WTC11 (cell line): ENCODE measurements around the gene ILF2. TPM values are rescaled to one million over a fixed set of nuclear protein-coding genes. Genes with fewer than 3 reads are reported as not detected.

Source experiments
- ATAC-seq: fragments of 200-7000 bp; cut with Tn5 transposase; 2 replicates; pipeline ENCODE4 v1.10.0; 2021; ENCODE audit warnings: mild to moderate bottlenecking, moderate library complexity
- CTCF ChIA-PET: fragments of 300-600 bp; sonication (Branson Sonifier 250); formaldehyde crosslinking; loops from one replicate; lab custom pipeline; 2021; ENCODE audit warnings: antibody characterized with exemption; lab: Charles Lee
- POLR2A ChIA-PET: fragments of 350-600 bp; sonication (Branson Sonifier 250); formaldehyde crosslinking; loops from one replicate; lab custom pipeline; 2021; ENCODE audit warnings: antibody characterized with exemption; lab: Charles Lee
- DNase-seq: peaks from one replicate; pipeline ENCODE4 v3.0.0; 2021; ENCODE audit warnings: low spot score
- H3K27ac Mint-ChIP-seq: 2 replicates; pipeline ENCODE4 v1.8.0; 2021; ENCODE audit warnings: mixed read lengths
- H3K27me3 Mint-ChIP-seq: 2 replicates; pipeline ENCODE4 v1.8.0; 2021; ENCODE audit warnings: low read depth, mild to moderate bottlenecking, moderate library complexity, mixed read lengths
- H3K36me3 Mint-ChIP-seq: 2 replicates; pipeline ENCODE4 v1.8.0; 2021; ENCODE audit warnings: mixed read lengths
- H3K4me1 Mint-ChIP-seq: 2 replicates; pipeline ENCODE4 v1.8.0; 2022; ENCODE audit warnings: mixed read lengths
- H3K4me3 Mint-ChIP-seq: 2 replicates; pipeline ENCODE4 v1.8.0; 2021; ENCODE audit warnings: mild to moderate bottlenecking, moderate library complexity, mixed read lengths
- H3K9me3 Mint-ChIP-seq: 2 replicates; pipeline ENCODE4 v1.8.0; 2021; ENCODE audit warnings: mixed read lengths
- AR ChIP-seq: fragments of 250-450 bp; sonication (Bioruptor Pico); IDR thresholded peaks from 2 replicates; pipeline ENCODE4 v1.9.0; 2021; ENCODE audit warnings: mild to moderate bottlenecking
- ARID4B ChIP-seq: sonication (generic); formaldehyde crosslinking; IDR thresholded peaks from 2 replicates; pipeline ENCODE4 v1.8.0; 2023; ENCODE audit warnings: missing genetic modification reagents, mild to moderate bottlenecking, borderline replicate concordance
- ATF1 ChIP-seq: sonication (generic); formaldehyde crosslinking; IDR thresholded peaks from 2 replicates; pipeline ENCODE4 v1.8.1; 2023; ENCODE audit warnings: mild to moderate bottlenecking, moderate library complexity, missing genetic modification reagents
- E2F4 ChIP-seq: sonication (generic); formaldehyde crosslinking; IDR thresholded peaks from 2 replicates; pipeline ENCODE4 v1.8.1; 2022; ENCODE audit warnings: low read depth, mild to moderate bottlenecking, moderate library complexity, missing genetic modification reagents, borderline replicate concordance
- ETV6 ChIP-seq: sonication (generic); formaldehyde crosslinking; IDR thresholded peaks from 2 replicates; pipeline ENCODE4 v1.8.1; 2022; ENCODE audit warnings: mild to moderate bottlenecking, missing genetic modification reagents
- MAX ChIP-seq: sonication (generic); formaldehyde crosslinking; IDR thresholded peaks from 2 replicates; pipeline ENCODE4 v1.8.0; 2022; ENCODE audit warnings: mild to moderate bottlenecking, missing genetic modification reagents
- NFATC4 ChIP-seq: fragments of 250-450 bp; sonication (Bioruptor Pico); IDR thresholded peaks from 2 replicates; pipeline ENCODE4 v1.9.0; 2021; ENCODE audit warnings: mild to moderate bottlenecking
- PRRX2 ChIP-seq: fragments of 250-450 bp; sonication (Bioruptor Pico); IDR thresholded peaks from 2 replicates; pipeline ENCODE4 v1.8.0; 2021; ENCODE audit warnings: mild to moderate bottlenecking
- ZNF416 ChIP-seq: fragments of 250-450 bp; sonication (Bioruptor Pico); IDR thresholded peaks from 2 replicates; pipeline ENCODE4 v1.9.0; 2021; ENCODE audit warnings: mild to moderate bottlenecking, inconsistent platforms
- ZNF425 ChIP-seq: fragments of 250-450 bp; sonication (Bioruptor Pico); conservative IDR thresholded peaks from 2 replicates; pipeline ENCODE4 v1.9.0; 2021; ENCODE audit warnings: mild to moderate bottlenecking
- total RNA-seq: library from RNA; stranded (reverse); gene quantifications from 3 replicates; pipeline ENCODE4 v1.2.3, GENCODE V29; 2021

ILF2 gene
- total RNA-seq, 1 experiment from 2014 or later, result 337 TPM

- TF ChIP-seq ATF1 (no peak), AR (CRISPR knock-in tag) (no peak), ZNF425 (CRISPR knock-in tag) (no peak)
- no peak for ATAC-seq
- H3K4me3 Mint-ChIP-seq, result no peak overlapping the region
- no peaks in the 10 kb centered on the region for H3K27me3 Mint-ChIP-seq
- H3K4me1 Mint-ChIP-seq, result peaks cover 15% of the 10 kb centered on the region
- no peak for DNase-seq
- no peaks in the 10 kb centered on the region; the same call in 1 of the 2 replicates for H3K9me3 Mint-ChIP-seq
- no peak overlapping the region for H3K27ac Mint-ChIP-seq
- POLR2A ChIA-PET, result no interaction called here
- CTCF ChIA-PET, result interaction anchor here (1.5 kb wide), 1 partner anchor 9 kb away, joined by 3 read pairs; the partner anchor contains the start of gene S100A13
- peaks cover 51% of the 10 kb centered on the region for H3K36me3 Mint-ChIP-seq
These were observed 34.5 kb downstream of the ILF2 start for GRCh38 chr1:153636312-153636711.

GRCh38 chr1:153635872-153636271, 34.9 kb downstream of the ILF2 start:
- Mint-ChIP-seq H3K36me3 (peaks cover 47% of the 10 kb centered on the region), H3K9me3 (no peaks in the 10 kb centered on the region; the same call in 1 of the 2 replicates), H3K4me3 (peak overlapping the region; percentile 86), H3K4me1 (peaks cover 15% of the 10 kb centered on the region), H3K27me3 (no peaks in the 10 kb centered on the region), H3K27ac (peak overlapping the region; percentile 84)
- ATAC-seq, result no peak
- no peak for DNase-seq
- ChIA-PET POLR2A (interaction anchor here (0.9 kb wide), 1 partner anchor 9 kb away, joined by 3 read pairs; the partner anchor contains the start of gene S100A13), CTCF (interaction anchor here (1.0 to 2.5 kb wide), 3 partner anchors 8 to 67 kb away, joined by 3 to 19 read pairs (median 6); partner anchors contain the start of gene S100A13)
- TF ChIP-seq E2F4 (CRISPR knock-in tag) (no peak), ARID4B (CRISPR knock-in tag) (no peak), MAX (CRISPR knock-in tag) (no peak), PRRX2 (CRISPR knock-in tag) (no peak), NFATC4 (CRISPR knock-in tag) (no peak), ETV6 (CRISPR knock-in tag) (no peak), ZNF416 (CRISPR knock-in tag) (no peak)
